ENCODE data around the gene MTERF2.

MTERF2 gene

DNA sequence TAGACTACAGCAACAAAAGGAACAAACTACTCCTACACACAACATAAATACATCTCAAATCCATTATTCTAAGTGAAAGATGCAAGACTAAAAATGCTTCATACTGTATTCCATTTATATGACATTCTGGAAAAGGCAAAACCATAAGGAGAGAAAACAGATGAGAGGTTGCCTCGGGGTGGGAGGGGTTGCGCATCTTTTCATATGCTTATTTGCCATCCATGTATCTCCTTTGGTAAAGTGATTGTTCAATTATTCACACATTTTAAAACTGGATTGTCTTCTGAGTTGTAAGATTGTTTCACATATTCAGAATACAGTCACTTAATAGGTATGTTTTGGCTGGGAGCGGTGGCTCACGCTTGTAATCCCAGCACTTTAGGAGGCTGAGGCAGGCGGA, 36.4 kb downstream of the MTERF2 start:
- no peak for DNase-seq

DNA sequence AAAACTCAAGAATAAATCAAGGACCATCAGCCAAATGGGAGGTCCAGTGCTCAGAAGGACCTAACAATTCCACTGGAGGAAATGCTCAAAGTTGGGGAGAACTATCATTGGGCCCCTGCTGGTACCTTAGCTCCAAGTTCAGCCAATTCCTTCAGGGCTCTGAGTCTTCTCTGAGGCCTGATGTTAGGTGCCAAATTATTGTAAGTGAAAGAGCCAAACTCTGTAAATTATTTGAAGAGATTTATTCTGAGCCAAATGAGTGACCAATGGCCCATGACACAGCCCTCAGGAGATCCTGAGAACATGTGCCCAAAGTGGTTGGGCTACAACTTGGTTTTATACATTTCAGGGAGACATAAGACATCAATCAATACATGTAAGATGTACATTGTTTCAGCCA, 39.5 kb downstream of the MTERF2 start:
- no peak for DNase-seq

DNA sequence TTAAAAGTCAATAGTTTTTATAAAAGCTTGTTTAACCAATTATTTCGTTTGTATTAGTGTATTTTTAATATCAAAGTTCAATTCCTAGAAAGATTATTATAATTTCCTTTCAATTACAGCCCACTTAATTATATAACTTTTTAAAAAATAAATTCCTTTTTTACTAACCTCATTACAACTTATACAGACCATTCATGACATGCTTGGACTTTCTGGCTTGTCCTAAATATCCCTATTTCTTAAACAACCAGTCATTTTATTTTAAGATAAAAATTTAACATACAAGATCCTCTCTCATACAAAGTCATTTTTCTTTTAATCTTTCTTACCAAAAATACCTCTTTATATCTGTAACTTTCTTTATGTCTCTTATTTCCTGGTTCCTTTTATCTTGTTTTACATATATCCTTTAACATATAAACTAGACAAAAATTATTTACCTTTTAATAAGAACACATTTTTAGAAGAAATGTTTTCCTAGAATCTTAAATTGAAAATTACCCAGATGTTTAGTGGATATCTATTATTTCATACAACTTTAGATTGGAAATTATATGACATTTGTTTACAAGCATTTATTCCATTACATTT, 41.6 kb downstream of the MTERF2 start:
- DNase-seq, result no peak

DNA sequence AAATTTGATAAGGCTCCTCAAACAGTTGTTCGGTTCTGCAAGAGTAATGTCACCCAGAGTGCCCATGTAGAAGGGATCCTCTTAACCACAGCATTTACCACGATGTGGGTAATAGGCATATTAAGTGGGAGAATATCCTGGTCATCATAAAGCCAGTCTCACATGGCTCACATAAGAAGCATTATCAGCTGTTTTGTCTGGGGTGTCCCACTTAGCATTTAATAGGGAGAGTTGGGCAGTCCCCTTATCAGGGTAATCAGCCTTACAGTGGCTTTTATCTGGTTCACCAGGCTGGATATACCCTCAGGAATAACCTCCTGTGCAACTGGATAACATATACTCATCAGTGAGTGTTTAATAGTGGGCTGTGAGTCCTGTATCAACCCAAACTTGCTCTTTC, 44.2 kb downstream of the MTERF2 start:
- DNase-seq, result no peak

DNA sequence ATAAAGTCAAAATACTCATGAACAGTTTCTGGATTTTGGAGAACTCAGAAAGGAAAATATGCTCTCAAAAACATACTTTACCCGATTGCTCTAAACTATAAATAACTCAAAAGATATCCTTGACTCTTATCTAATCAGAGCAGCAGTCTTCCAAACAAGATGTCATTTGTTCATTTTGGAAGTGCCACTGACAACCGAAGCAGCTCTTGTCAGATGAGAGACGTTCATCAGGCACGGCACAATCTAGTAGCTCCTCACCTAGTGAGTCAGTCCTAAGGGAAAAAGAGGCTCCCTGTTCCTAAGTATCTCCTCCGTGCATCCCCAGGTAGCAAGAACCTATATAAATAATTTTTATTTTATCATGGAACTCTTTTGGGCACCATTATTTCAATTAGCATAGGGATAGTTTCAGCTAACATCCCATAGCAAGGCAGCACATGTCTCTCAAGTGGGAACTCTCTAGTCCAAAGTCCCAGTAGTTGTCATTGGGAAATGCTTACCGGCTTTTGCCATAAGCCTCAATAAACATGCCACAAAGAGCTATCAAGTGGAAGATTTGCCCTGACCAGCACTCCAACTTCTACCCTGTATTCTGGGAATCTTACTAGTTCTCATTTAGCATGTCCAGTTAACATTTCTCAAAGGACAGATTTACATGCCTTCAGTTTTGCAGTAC, 45.3 kb downstream of the MTERF2 start:
- no peak for DNase-seq

DNA sequence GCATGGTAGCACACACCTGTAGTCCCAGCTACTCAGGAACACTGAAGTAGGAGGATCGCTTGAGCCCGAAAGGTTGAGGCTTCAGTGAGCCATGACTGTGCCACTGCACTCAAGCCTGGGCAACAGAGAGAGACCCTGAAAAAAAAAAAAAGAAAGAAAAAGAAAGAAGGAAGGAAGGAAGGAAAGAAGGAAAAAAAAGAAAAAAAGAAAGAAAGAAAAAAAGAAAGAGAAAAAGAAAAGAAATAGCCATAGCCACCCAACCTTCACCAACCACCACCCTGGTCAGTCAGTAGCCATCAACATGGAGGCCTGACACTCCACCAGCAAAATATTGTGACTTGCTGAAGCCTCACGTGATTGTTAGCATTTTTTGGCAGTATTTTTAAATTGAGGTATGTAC, 52.7 kb downstream of the MTERF2 start:
- no peak for DNase-seq

Data from NCI-H1436 treated with DMSO at 0.1 percent for 48 hours (cell line).